GM06990 (cell line): ENCODE results near the gene B4GALNT3.

Experiments used
- DNase-seq: peaks from one replicate; pipeline ENCODE4 v3.0.0-alpha.2; 2011; ENCODE audit not compliant: insufficient read length; ENCODE audit errors: extremely low read depth
- H3K27me3 ChIP-seq: replicated peaks from 2 replicates; pipeline ENCODE4 v1.6.0; 2011; ENCODE audit warnings: low read length; ENCODE audit not compliant: control insufficient read depth, insufficient read depth
- H3K36me3 ChIP-seq: 2 replicates; pipeline ENCODE4 v1.5.1; 2011; ENCODE audit warnings: low read length; ENCODE audit not compliant: control insufficient read depth, insufficient read depth
- H3K4me3 ChIP-seq: replicated peaks from 2 replicates; pipeline ENCODE4 v1.5.1; 2011; ENCODE audit warnings: low read depth, mild to moderate bottlenecking, control low read depth, low read length
- CTCF ChIP-seq: IDR thresholded peaks from 2 replicates; pipeline ENCODE4 v1.5.1; 2011; ENCODE audit warnings: low read length, control low read depth, mild to moderate bottlenecking, inconsistent platforms; ENCODE audit not compliant: insufficient read depth, poor library complexity, severe bottlenecking

The B4GALNT3 gene

GRCh38 chr12:496736-497135 lies 37.0 kb downstream of the B4GALNT3 start:
- H3K27me3 ChIP-seq, result no peaks in the 10 kb centered on the region; the same call in 1 of the 2 replicates
- TF ChIP-seq CTCF, result no peak
- H3K36me3 ChIP-seq, result no peaks in the 10 kb centered on the region
- no peak overlapping the region for H3K4me3 ChIP-seq
- DNase-seq, result no peak

GRCh38 chr12:497501-498160 lies 37.9 kb downstream of the B4GALNT3 start:
- DNase-seq, result no peak
- peaks cover 2% of the 10 kb centered on the region; the same call in 1 of the 2 replicates for H3K27me3 ChIP-seq
- H3K36me3 ChIP-seq, result no peaks in the 10 kb centered on the region
- TF ChIP-seq CTCF, result no peak
- no peak overlapping the region for H3K4me3 ChIP-seq

- Histone ChIP-seq H3K4me3 (no peak overlapping the region), H3K27me3 (peaks cover 5% of the 10 kb centered on the region), H3K36me3 (no peaks in the 10 kb centered on the region)
- no peak for TF ChIP-seq CTCF
- DNase-seq, result no peak
These were observed 40.2 kb downstream of the B4GALNT3 start for GRCh38 chr12:499837-500458.

GRCh38 chr12:501722-502447 lies 42.1 kb downstream of the B4GALNT3 start:
- Histone ChIP-seq H3K36me3 (no peaks in the 10 kb centered on the region), H3K27me3 (peaks cover 6% of the 10 kb centered on the region), H3K4me3 (no peak overlapping the region)
- TF ChIP-seq CTCF, result no peak
- DNase-seq, result no peak

DNA sequence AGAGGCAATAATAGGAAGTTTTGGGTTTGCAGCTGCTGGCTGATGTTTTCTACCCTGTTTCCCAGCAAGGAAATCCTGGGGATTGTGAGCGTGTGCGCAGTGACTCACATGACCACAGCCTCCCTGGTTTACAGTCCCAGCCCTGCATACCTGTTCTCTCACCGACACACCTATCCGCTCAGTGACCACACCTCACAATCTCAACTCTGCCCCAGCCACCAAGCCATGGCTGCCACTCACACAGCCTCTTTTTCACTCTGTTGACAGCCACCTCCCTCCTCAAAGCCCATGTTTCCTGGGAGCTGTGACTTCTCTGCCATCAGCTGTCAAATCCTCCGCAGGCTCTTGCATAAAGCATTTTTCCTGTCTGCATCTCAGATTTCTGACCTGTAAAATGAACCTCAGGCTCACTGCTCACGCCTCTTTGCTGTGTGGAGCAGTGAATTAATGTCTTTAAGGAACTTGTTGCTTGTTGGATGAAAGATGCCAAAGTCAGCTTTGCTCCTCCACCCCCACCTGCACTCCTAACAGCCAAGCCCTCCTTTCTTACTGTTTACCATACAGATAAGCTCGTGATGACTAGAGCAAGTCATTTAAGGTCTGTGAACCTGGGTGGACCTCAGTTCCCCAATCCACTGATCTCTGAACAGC lies 43.5 kb downstream of the B4GALNT3 start:
- no peak for TF ChIP-seq CTCF
- Histone ChIP-seq H3K36me3 (no peaks in the 10 kb centered on the region), H3K27me3 (peaks cover 6% of the 10 kb centered on the region), H3K4me3 (no peak overlapping the region)
- no peak for DNase-seq
